ENCODE results near the gene F5. TPM values are rescaled to one million over a fixed set of nuclear protein-coding genes. Genes with fewer than 3 reads are reported as not detected.

F5 gene
- total RNA-seq, 1 donor from 2014 or later, result 11.8 TPM

GRCh38 chr1:169487133-169487532, 99.1 kb downstream of the F5 start:
- intact Hi-C loops (cut with micrococcal nuclease), result no loop called here
- ATAC-seq (no peak), DNase-seq (no peak)

DNA sequence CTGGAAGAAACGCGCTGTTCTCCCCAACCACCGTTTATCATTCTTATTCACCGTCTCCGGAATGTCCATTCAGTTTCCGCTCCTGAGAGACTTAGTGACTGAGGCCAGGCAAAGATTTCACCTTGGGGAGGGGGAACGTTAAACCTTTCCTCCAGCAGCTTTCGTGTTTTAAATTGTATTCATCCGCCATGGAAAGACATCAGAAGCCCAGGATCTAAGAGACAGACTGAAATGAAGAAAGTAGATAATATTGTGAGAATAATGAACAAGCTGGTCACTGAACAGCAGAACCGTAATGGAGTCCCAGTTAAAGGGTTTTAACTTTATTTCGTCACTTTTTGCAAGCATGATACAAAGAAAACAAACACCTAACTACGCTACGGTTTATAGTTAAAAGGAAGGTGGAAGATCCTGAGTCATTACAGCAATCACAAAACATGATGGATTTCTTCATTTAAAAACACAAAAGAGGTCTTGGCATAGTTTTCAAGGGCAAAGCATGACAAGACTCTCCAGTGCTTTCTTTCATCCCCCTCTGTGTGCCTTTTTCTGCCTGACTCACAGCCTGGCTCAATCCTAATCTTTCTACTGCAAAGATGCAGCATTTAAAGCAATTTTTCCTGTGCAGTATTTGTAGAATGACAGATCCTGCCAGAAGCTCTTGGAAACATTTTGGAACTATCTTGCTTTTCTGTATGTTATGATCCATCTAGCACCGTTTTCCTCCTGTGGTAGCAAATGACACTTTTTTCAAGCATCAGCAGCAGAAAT, 99.8 kb downstream of the F5 start:
- ATAC-seq, result no peak
- no peak for DNase-seq
- intact Hi-C loops (cut with micrococcal nuclease), result no loop called here

GRCh38 chr1:169485431-169486280, 100.6 kb downstream of the F5 start, which contains the start of gene SLC19A2:
TSS of gene SLC19A2 (minus strand) at chr1:169485944. CDS start at chr1:169485766, 178 bp downstream.
- DNase-seq, result peak; percentile 100
- intact Hi-C loops (cut with micrococcal nuclease), result no loop called here

GRCh38 chr1:169484683-169485430, 101.4 kb downstream of the F5 start:
- ATAC-seq (peak; percentile 48), DNase-seq (peak; percentile 54)
- intact Hi-C loops (cut with micrococcal nuclease), result no loop called here

More at GRCh38 chr1:169485431-169486280, 100.6 kb downstream of the F5 start, which contains the start of gene SLC19A2:
- peak; percentile 96 for ATAC-seq

DNA sequence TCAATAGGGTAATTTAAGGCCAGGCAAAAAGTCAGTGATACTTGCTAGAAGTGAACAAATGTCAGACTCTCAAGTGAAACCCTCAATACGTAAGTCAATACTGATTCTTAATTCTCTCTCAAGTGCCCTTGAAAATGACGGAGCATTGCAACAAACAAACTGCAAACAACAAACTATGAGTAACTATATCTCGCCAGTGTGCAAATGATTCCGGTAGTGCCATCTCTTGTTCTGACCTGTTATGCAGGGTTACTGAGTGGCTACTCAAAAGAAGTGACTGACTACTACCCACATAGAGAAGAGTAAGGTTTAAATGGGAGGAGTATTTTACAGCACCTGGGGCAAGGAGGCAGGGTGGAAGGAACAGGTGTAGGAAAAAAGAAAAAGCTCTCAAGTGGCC, 102.2 kb downstream of the F5 start:
- intact Hi-C loops (cut with micrococcal nuclease), result no loop called here
- ATAC-seq (no peak), DNase-seq (no peak)

DNA sequence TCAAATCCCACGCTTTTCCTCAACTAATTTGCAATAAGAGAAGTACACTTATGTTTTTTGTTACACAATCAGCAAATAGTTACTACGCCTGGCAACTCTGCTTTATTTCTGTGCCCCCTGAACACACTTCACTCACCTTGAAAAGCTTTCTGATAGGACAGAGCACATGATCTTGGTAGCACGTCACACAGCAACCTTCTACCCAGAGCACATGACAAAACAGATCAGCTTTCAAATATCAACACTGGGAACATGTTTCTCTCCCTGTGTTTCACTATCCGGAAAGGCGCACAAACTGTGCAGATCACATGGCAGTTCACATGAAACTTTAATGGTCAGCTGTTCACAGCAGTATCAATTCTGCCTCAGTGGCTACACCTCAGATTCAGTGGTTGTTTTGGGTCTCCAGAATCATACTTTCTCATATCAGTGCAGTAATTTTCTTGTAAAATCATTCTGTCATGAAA, 102.7 kb downstream of the F5 start:
- intact Hi-C loops (cut with micrococcal nuclease), result no loop called here
- ATAC-seq (peak; percentile 46), DNase-seq (no peak)

GRCh38 chr1:169479363-169480066, 106.8 kb downstream of the F5 start:
- intact Hi-C loops (cut with micrococcal nuclease), result no loop called here
- no peak for ATAC-seq
- no peak for DNase-seq

DNA sequence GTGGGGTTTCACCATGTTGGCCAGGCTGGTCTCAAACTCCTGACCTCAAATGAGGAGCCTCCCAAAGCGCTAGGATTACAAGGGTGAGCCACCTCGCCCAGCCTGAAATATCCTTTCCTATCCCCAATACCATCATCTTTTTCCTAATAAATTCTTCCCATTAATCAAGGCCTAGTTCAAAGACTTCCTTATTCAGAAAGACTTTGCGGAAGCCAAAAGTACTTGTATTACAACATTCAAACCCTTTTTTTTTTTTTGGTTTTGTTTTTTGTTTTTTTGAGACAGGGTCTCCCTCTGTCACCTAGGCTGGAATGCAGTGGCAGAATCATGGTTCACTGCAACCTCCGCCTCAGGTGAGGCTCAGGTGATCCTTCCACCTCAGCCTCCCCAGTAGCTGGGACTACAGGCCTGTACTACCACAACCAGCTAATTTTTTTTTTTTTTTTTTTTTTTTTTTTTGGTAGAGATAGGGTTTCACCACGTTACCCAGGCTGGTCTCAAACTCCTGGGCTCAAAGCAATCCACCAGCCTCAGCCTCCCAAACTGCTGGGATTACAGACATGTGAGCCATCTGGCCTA, 108.1 kb downstream of the F5 start:
- ATAC-seq (no peak), DNase-seq (no peak)
- intact Hi-C loops (cut with micrococcal nuclease), result no loop called here

GRCh38 chr1:169475806-169476387, 110.4 kb downstream of the F5 start:
- ATAC-seq, result no peak
- no peak for DNase-seq
- intact Hi-C loops (cut with micrococcal nuclease), result loop anchor here (2.0 kb wide), 1 partner anchor 15 kb away; no protein-coding TSS in a partner anchor

DNA sequence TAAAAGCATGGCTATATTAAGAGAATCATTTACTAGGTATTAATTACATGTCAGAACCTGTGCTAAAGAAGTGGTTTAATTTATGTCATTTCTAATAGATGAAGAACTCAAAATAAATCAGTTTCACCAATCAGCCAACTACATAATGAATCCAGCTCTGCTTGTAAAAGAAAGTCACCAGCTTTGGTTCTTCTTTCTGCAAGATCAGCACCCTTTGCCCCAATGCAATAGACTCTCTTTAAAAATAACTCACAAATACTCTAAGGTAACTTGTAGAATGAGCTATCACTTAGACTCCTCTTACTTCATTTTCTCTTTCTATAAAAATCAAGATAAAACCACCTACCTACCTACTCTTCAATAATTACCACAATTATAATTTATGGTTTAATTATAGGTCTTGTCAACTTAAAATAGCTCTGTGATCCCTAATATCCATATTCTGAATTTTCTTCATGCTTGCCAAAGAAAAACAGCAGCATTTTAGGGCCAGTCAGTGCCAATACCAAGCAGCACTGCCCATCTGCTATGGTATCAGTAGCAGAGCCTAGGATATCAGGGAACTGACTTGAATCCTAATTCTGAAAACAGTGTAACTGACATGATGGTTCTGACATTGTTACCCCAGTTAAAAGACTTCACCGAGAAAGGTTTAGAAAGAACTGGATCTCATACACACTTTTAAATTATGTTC, 111.8 kb downstream of the F5 start:
- ATAC-seq, result no peak
- DNase-seq, result no peak
- intact Hi-C loops (cut with micrococcal nuclease), result loop anchor here (2.0 kb wide), 1 partner anchor 16 kb away; no protein-coding TSS in a partner anchor

- intact Hi-C loops (cut with micrococcal nuclease), result no loop called here
- ATAC-seq, result no peak
- no peak for DNase-seq
Observed at GRCh38 chr1:169473347-169473746, 112.9 kb downstream of the F5 start.

- ATAC-seq, result no peak
- intact Hi-C loops (cut with micrococcal nuclease), result no loop called here
- DNase-seq, result no peak
Observed at GRCh38 chr1:169472738-169473137, 113.5 kb downstream of the F5 start.

- intact Hi-C loops (cut with micrococcal nuclease), result loop anchor here (5.0 kb wide), 1 partner anchor 78 kb away; no protein-coding TSS in a partner anchor
- DNase-seq, result no peak
- no peak for ATAC-seq
Observed at GRCh38 chr1:169468982-169469381, 117.3 kb downstream of the F5 start.

DNA sequence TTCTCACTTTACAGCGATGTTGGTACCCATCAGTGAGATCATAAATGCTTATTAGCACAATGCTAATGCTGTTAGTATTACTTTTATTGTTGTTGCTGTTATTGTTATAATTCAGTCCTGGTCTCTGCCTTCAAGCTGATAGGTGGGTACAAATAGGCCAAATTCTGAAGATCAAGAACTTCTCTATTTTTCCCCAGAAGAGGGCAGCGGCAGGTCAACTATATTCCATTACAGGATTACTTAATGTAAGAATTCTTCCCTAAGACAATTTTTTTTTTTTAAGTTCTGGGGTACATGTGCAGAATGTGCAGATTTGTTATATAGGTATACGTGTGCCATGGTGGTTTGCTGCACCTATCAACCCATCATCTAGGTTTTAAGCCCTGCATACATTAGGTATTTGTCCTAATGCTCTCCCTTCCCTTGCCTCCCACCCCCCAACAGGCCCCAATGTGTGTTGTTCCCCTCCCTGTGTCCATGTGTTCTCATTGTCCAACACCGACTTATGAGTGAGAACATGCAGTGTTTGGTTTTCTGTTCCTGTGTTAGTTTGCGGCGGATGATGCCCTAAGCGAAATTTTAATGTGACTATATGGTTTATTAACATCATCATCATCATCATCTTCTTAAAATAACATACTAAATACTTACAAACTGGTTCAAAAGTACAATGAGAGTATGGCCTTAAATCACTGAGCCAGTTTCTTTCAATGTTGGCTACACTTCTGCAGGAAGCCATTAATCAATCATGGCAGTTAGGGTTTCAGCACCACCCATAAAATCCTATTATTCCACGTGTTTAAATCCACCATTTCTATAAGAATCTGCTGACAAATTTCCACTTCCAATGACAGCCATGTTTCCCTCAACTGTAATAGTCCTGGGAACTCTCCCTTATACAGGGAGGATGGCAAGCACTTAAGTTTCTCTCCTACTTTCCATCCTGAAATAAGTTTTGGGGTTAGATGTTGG, 119.7 kb downstream of the F5 start:
- intact Hi-C loops (cut with micrococcal nuclease), result loop anchor here (5.0 kb wide), 1 partner anchor 81 kb away; no protein-coding TSS in a partner anchor
- ATAC-seq (peak; percentile 26), DNase-seq (no peak)

DNA sequence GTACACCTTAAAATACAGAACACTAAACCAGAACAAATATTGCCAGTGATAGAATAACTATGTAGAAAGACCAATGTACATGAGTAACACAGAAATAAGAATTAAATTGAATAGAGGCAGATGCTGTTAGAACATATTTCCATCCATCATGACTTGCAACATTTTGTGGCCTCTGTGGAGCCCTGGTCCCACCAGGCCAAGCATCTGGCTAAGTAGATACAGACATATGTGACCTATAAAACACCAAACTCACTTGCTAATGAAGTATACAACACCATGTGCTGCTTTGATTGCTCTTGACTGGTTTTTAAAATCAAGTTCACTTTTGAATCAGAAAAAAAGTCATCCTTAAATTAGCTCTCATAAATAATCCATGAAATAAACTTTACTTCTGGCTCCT, 121.0 kb downstream of the F5 start:
- intact Hi-C loops (cut with micrococcal nuclease), result loop anchor here (5.0 kb wide), 1 partner anchor 82 kb away; no protein-coding TSS in a partner anchor
- no peak for DNase-seq
- no peak for ATAC-seq
